GM21737 (cell line): ENCODE results near the gene DOCK6.
"Not testable (repeated sequence)": the region's sequence is repeated elsewhere in the genome, so short reads cannot be mapped to it uniquely, and the experiment has no call there.

ENCODE experiments used
- ATAC-seq: cut with Tn5 transposase; IDR thresholded peaks from one replicate; pipeline ENCODE4 v1.9.1; 2021; ENCODE audit warnings: mild to moderate bottlenecking, moderate library complexity; ENCODE audit not compliant: unreplicated experiment

The DOCK6 gene

DNA sequence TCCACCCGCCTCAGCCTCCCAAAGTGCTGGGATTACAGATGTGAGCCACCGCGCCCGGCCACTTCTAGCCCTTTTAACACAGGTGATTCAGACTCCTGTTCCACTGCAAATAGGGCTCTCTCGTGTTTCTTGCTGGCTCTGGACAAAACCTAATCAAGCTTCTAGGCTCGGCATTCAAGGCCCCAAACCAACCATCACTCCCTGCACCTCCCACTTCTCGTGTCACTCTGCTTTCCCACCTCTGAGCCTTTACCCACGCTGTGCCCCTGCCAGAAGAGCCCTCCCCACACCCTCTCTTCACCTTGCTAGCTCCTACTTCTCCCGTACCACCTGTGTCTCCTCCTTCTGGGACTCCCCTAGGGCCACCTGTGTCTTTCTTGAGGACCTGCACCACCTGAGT, 84.7 kb downstream of the DOCK6 start:
- ATAC-seq, result no peak

DNA sequence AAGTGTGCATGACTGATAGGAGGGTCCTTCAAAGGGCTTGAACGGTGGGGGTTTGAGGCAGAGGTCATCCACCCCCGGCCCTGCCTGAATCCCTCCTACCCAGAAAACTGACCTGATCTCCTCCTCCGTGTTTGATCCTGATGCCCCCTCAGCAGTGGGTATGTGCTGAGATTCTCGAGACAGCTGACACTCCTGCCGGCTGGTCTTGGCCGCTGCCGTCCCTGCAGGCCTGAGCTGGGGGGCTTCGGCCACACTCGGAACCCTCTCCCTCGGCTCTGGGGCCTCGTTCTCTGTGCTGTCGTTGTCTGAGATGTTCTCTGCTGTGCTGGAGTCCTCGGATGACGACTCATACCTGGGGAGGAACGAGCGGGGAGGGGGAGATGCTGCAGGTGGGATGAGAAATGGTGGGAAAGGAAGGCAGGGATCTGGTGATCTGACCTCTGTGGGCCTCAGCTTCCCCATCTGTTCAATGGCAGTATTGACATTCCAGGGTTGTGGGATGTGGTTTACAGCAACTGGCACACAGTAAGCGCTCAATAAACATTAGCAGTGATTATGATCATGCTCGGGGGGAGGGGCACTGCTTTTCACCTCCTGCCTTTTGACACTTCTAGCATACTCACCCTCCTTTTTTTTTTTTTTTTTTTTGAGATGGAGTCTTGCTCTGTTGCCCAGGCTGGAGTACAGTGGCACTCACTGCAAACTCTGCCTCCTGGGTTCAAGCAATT, 85.7 kb downstream of the DOCK6 start:
- no peak for ATAC-seq

DNA sequence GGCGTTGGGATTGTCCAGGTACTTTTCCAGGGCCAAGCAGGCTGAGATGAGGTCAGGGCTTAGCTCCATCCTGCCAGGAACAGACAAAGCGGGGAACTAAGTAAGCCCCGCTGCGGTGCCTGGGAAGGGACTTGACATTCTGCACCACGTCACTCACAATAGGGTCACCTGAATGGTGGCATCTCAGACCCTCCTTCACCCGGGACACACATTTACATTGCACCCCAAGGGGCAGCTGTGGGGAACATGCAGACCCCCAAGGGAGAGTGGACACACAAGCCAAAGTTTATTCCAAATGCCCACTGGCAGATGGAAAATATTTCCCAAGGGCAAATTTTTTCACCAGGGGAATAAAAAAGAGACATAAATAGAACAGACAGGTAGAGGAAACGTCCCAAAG, 86.4 kb downstream of the DOCK6 start:
- no peak for ATAC-seq

- ATAC-seq, result no peak
These were observed 88.0 kb downstream of the DOCK6 start for GRCh38 chr19:11174336-11174735.

- no peak for ATAC-seq
These were observed 88.7 kb downstream of the DOCK6 start for GRCh38 chr19:11173516-11174155.

- no peak for ATAC-seq
These were observed 89.7 kb downstream of the DOCK6 start for GRCh38 chr19:11172576-11172975.

DNA sequence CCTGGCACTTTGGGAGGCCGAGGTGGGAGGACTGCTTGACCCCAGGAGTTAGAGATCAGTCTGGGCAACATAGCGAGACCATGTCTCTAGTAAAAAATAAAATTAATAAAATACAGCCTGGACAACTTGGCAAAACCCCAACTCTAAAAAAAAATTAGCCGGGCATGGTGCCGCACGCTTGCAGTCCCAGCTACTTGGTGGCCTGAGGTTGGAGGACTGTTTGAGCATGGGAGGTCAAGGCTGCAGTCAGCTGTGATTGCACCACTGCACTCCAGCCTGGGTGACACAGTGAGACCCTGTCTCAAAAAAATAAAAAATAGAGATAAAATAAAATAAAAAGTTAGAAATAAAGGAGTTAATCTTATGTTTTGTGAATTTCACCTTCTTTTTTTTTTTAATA, 91.2 kb downstream of the DOCK6 start:
- ATAC-seq, result no peak

DNA sequence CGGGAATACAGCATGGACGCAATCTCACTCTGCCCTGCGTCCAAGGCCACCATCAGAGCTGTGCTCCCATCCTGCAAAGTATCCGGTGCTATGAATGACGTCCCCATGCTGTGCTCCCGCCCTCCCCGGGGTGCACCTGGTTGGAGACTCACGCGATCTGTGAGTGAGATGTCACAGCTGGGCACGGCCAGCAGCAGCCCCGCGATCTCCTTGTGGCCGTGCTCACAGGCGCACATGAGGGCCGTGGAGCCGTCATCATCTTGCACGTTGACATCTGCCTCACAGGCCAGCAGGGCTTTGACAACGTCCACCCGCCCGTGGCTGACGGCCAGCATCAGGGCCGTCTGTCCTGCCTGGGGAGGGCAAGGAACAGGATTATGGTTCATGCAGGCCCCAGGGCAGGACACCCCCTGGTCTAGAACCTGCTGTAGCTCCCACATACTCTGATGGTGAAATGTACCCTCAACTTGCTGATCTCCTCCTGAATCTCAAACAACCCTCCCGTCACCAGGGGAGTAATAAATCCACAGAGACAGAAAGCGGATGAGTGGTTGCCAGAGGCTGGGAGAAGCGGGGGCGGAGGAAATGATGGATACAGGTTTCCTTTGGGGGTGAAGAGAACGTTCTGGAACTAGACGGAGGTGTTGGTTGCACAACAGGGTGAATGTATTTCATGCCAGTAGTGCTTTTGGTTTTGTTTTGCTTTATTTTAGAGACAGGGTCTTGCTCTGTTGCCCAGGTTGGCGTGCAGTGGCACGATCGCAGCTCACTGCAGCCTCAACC, 92.2 kb downstream of the DOCK6 start:
- no peak for ATAC-seq

DNA sequence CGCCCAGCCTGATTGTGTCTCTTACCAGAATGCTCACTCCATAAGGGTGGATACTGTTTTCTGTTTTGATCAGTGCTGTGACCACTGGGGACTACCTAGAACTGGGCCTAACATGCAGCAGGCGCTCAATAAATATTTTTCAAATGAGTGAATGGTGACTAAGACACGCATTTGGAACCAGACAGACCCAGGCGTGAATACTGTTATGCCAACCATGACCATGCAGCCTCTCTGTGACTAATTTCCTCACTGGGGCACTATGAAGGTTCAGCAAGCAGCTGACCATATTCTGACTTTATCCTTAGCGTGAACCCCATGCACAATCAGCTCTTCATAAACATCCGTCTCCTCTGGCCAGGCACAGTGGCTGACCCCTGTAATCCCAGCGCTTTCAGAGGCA, 93.8 kb downstream of the DOCK6 start:
- no peak for ATAC-seq

GRCh38 chr19:11166281-11167142, 95.8 kb downstream of the DOCK6 start:
- ATAC-seq, result no peak

GRCh38 chr19:11165486-11166030, 96.8 kb downstream of the DOCK6 start:
- ATAC-seq, result no peak

DNA sequence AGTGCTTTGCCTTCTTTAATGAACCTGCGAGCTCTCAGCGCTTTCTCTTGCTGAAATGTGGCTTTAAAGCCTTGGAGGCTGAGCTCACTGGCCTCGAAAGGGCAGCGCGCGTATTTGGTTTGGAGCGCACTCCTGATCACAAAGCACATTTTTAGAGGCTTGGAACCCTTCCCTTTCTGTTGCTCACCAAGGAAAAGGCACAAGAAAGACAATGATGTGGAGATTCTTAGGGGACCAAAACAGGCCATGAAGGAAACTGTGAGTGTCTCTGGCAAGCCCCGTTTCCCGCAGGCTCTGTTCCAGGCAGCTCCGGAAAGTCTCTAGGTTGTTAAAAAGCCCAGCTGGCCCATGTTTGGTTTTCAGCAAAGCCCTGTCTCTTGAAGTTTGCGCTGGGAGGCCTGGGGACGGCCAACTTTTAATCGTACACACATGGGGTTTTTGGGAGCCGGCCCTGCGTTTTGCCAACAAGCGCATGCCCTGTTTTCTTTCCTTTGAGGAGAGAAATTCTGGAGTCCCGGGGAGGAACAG, 97.4 kb downstream of the DOCK6 start:
- no peak for ATAC-seq

DNA sequence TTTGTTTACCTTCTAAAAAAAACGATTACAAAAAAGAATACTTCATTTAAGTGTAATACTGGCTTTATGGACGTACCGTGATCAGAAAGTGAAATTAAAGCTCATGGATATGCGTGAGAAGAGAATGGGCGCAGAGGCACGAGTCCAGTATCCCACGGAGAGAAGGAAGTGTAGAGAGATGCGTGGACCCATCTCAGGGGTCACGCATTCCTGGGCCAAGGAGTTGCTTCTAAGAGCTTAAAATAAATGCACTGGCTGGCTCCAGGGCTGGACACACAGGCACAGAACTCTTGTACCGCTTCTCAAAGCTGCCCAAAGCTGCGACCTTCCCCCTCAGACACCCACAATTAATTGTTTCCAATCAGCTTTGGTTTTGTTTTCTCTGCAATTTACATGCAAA, 98.0 kb downstream of the DOCK6 start:
- ATAC-seq, result no peak

DNA sequence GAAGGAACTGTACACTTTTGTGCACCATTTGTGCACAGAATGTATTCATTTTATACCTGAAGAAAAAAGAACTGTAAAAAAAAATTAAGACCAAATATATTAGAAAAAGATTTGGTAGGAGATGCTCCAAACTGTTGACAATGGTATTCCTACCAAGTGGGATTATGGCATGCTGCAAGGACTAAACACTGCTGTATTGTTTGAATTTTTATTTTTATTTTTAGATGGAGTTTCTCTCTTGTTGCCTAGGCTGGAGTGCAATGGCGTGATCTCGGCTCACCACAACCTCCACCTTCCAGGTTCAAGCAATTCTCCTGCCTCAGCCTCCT, 101.9 kb downstream of the DOCK6 start:
- not testable (repeated sequence) for ATAC-seq

DNA sequence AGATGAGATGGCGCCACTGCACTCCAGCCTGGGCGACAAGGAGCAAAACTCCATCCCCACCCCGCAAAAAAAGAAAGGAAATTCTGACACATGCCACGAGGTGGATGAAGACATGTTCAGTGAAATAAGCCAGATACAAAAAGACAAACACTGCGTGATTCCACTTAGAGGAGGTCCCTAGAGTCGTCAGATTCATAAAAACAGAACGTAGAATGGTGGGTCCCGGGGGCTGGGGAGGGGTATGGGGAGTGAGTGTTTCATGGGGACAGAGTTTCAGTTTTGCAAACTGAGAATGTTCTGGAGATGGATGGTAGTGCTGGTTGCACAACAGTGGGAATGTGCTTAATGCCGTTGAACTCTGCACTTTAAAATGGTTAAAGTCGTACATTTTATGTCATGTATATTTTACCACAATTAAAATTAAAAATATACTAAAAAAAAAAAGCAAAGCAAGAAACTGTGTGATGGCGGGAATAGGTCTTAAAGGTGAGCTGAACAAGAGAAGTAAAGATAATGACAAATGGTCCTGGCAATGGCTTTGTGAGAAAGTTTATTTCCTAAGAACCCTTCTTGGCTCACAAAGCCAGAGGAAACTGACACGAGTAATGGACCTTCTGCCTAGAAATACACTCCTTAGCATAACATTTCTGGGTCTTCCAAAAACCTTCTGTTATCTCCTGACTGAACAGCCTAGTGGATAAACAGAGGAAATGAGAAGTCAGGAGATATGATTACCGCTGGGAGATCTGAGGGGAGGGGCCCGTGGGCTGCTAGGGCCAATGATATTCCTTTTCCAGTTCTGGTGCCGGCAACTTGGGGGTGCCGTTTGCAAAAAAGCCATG, 102.5 kb downstream of the DOCK6 start:
- no peak for ATAC-seq

DNA sequence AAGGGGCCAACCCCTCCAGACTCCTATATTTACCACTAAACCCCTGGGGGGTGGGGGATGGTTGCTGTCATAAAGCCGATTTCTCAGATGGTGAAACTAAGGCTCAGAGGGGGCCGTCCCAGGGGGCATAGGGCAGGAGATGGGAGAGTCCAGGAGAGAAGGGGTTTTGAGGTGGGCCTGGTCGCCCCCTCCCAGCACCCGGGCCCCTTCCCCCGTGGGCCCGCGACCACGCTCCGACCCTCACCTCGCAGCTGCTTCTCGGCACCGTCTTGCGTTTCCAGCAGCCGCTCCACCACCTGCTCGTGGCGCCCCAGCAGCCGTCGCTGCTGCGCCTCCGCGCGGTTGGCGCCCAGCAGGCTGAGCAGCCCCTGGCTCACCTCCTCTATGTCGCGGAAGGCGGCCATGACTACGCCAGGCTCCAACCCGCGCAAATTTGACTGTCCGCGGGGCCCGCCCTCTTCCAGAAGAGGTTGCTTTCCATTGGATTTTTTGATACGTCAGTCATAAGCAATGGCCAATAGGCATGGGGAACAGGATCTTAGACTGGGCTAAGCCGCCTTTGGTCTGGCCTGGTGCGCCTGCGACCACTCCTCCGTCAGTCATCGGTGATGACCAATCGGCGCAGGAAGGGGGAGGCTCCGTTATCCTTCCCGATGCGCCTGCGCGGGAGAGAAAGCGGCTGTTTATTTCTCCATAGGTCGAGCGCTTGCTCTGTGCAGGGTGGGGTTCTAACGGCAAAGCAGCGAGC, 106.8 kb downstream of the DOCK6 start, which contains the start of gene SPC24:
TSS of gene SPC24 (minus strand) at position 410 of the 748 bp plus-strand sequence. CDS start at position 404, 6 bp downstream.
- peak; percentile 95 for ATAC-seq

- no peak for ATAC-seq
These were observed 107.7 kb downstream of the DOCK6 start for GRCh38 chr19:11154683-11155047.

- ATAC-seq, result no peak
These were observed 109.8 kb downstream of the DOCK6 start for GRCh38 chr19:11152318-11153062.
